Left ventricle myocardium inferior (tissue), 1 donor: Measurements from ENCODE around the gene SLC25A19. TPM values are rescaled to one million over a fixed set of nuclear protein-coding genes. Genes with fewer than 3 reads are reported as not detected.
"Not testable (repeated sequence)": the region's sequence is repeated elsewhere in the genome, so short reads cannot be mapped to it uniquely, and the experiment has no call there.

Source experiments
- DNase-seq: peaks from one replicate; pipeline ENCODE4 v3.0.0-alpha.2; 2020
- H3K27ac ChIP-seq: fragments of 200-600 bp; replicated peaks from 2 replicates; pipeline ENCODE4 v1.8.0; 2021
- H3K27me3 ChIP-seq: fragments of 200-600 bp; 2 replicates; pipeline ENCODE4 v1.8.0; 2021; ENCODE audit warnings: low read depth
- H3K36me3 ChIP-seq: fragments of 200-600 bp; 2 replicates; pipeline ENCODE4 v1.8.0; 2021
- H3K4me1 ChIP-seq: fragments of 200-600 bp; 2 replicates; pipeline ENCODE4 v1.8.0; 2021
- H3K4me3 ChIP-seq: fragments of 200-600 bp; 2 replicates; pipeline ENCODE4 v1.8.0; 2021; ENCODE audit warnings: mild to moderate bottlenecking, moderate library complexity
- H3K9me3 ChIP-seq: fragments of 200-600 bp; replicated peaks from 2 replicates; pipeline ENCODE4 v1.8.0; 2021
- intact Hi-C: fragments of 100-400 bp; cut with micrococcal nuclease; formaldehyde crosslinking; loops from one replicate; pipeline ENCODE4 v1.11.0; 2022
- total RNA-seq: library from RNA; stranded (reverse); fragmentation: NEBNext Ultra II Directional; extraction: Animal tissue kit (Norgen Biotek cat#: 25700); gene quantifications from one replicate; pipeline ENCODE4 v1.2.1, GENCODE V29; 2021
- TF ChIP-seq, protein P1 (sequence below): fragments of 200-600 bp; IDR thresholded peaks from 2 replicates; pipeline ENCODE4 v1.8.0; 2021; ENCODE audit warnings: antibody characterized with exemption, mild to moderate bottlenecking, borderline replicate concordance
- donor health status: DM: no; HTN: yes; CAD: no; lungs with severe emphysema.

Gene SLC25A19
- total RNA-seq, 1 donor from 2014 or later = 16.0 TPM

DNA sequence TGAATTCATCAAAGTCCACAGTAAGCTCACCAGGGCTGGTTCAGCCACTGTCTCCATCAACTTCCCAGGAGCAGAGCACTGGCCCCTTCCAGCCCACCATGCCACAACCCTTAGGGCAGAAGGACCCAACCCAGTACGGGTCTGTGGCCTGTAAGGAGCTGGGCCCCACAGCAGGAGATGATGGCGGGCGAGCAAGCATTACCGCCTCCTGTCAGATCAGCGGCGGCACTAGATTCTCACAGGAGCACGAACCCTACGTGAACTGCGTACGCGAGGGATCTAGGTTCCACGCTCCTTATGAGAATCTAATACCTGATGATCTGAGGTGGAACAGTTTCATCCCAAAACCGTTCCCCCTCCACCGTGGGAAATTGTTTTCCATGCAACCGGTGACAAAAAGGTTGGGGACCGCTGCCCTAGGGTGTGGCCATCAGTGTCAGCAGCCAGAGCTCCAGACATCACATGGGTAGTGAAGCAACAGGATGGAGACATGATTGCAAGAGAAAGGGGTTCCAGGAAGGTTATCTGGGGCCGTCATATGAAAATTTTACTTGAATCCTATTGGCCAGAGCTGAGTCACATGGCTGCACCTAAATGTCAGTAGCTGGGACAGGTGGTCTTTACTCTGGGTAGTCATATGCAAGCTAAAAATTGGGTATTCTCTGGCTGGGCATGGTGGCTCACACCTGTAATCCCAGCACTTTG lies 12.4 kb upstream of the SLC25A19 start:
- H3K27ac ChIP-seq = no peak overlapping the region
- TF ChIP-seq, protein P1, sequence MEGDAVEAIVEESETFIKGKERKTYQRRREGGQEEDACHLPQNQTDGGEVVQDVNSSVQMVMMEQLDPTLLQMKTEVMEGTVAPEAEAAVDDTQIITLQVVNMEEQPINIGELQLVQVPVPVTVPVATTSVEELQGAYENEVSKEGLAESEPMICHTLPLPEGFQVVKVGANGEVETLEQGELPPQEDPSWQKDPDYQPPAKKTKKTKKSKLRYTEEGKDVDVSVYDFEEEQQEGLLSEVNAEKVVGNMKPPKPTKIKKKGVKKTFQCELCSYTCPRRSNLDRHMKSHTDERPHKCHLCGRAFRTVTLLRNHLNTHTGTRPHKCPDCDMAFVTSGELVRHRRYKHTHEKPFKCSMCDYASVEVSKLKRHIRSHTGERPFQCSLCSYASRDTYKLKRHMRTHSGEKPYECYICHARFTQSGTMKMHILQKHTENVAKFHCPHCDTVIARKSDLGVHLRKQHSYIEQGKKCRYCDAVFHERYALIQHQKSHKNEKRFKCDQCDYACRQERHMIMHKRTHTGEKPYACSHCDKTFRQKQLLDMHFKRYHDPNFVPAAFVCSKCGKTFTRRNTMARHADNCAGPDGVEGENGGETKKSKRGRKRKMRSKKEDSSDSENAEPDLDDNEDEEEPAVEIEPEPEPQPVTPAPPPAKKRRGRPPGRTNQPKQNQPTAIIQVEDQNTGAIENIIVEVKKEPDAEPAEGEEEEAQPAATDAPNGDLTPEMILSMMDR = no peak

DNA sequence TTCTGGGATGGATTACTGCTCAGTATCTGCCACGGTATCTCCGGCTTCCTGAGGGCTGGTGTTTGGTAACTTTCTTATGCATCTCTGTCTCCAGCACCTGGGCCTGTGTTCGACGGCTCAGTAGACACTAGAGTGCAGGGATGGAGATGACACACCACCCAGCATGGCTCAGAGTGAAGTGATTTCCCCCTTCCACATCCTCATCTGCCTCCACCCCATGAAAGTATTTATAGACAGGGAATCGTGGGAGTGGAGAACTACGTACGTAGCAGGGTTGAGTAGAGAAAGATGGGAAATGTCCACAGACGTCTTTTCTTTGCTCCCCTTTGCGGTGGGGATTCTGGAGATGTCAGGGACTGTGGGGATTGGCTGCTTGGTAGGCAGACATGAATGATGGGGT lies 11.8 kb upstream of the SLC25A19 start:
- Histone ChIP-seq H3K27me3 (no peaks in the 10 kb centered on the region), H3K9me3 (no peaks in the 10 kb centered on the region), H3K4me1 (no peaks in the 10 kb centered on the region), H3K36me3 (no peaks in the 10 kb centered on the region), H3K4me3 (no peak overlapping the region), H3K27ac (no peak overlapping the region)
- intact Hi-C loops = no loop called here
- DNase-seq = no peak
- TF ChIP-seq, protein P1 = no peak

More for the DNA sequence above, 12.4 kb upstream of the SLC25A19 start:
- no peaks in the 10 kb centered on the region for H3K36me3 ChIP-seq
- no peak for DNase-seq
- intact Hi-C loops = no loop called here
- H3K9me3 ChIP-seq = no peaks in the 10 kb centered on the region
- H3K4me3 ChIP-seq = no peak overlapping the region
- no peaks in the 10 kb centered on the region for H3K4me1 ChIP-seq
- no peaks in the 10 kb centered on the region for H3K27me3 ChIP-seq

DNA sequence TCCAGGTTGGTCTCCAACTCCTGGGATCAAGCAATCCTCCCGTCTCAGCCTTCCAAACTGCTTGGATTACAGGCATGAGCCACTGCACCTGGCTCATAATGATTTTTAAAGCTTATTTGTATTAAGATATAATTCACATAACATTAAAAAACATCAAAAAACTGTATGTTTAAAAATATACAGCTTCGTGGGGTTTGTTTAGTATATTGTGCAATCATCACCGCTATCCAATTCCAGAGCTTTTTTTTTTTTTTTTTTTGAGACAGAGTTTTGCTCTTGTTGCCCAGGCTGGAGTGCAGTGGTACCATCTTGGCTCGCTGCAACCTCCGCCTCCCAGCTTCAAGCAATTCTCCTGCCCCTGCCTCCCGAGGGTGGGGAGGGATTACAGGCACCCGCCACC lies 11.0 kb upstream of the SLC25A19 start:
- Histone ChIP-seq H3K27me3 (no peaks in the 10 kb centered on the region), H3K9me3 (no peaks in the 10 kb centered on the region), H3K4me3 (no peak overlapping the region), H3K4me1 (no peaks in the 10 kb centered on the region), H3K36me3 (no peaks in the 10 kb centered on the region), H3K27ac (no peak overlapping the region)
- no peak for DNase-seq
- intact Hi-C loops = no loop called here
- TF ChIP-seq, protein P1 = no peak

DNA sequence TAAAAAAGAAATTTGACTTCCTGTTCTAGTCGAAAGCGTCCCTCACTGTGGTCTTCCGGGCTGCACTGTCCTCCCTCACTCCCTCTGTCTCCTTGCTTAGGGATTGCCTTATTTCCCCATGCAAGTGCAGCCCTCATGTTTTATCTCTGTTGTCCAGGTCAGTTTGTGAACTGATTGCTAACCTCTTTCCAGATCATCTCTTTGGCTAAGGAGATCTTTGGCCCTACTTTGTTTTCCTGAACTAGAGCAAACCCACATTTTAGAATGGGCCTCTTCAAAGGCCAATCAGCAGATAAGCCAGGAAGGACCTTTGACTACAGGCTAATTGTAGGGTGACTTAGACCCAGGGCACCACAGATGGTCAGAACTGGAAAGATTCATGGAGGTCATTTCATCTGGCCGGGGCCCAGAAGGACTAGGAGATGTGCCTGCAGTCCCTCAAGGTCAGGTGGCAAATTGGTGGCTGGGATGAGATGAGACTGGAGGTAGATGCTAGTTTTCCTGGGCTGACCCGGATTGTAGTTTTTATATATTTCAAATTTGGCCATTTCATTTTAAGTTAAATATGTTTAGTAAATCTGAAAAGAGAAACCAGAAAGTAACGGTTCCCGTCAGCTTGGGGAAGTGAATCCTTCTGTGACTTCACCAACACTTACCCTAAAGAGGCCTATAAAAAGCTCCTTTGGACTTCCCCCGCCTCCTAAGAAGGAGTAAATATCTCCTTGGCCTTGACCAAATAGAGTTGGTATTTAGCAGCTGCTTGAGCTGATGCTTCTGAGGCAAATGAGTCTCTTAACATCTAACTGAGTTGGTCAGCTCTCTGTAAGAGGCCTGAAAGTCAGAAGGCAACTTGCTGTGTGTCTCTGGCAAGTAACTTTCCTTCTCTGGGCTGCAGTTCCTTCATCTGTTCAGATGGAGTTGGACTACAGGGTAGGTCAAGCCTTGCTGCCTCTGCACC lies 6.2 kb upstream of the SLC25A19 start:
- no peaks in the 10 kb centered on the region for H3K27me3 ChIP-seq
- peak overlapping the region; percentile 60 for H3K27ac ChIP-seq
- H3K4me3 ChIP-seq = no peak overlapping the region
- TF ChIP-seq, protein P1 = no peak
- H3K9me3 ChIP-seq = no peaks in the 10 kb centered on the region
- no peak for DNase-seq
- H3K36me3 ChIP-seq = no peaks in the 10 kb centered on the region
- no peaks in the 10 kb centered on the region for H3K4me1 ChIP-seq
- intact Hi-C loops = no loop called here

DNA sequence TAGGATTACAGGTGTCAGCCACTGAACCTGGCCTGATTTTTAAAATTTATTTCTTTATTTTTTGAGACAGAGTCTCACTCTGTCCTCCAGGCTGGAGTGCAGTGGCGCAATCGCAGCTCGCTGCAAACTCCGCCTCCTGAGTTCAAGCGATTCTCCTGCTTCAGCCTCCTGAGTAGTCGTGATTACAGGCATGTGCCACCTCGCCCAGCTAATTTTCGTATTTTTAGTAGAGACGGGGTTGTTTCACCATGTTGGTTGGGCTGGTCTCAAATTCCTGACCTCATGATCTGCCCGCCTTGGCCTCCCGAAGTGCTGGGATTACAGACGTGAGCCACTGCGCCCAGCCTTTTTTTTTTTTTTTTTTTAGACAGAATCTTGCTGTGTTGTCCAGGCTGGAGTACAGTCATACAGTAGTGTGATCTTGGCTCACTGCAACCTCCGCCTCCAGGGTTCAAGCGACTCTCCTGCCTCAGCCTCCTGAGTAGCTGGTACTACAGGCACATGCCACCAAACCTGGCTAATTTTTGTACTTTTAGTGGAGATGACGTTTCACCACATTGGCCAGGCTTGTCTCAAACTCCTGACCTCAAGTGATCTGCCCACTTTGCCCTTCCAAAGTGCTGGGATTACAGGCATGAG lies 3.7 kb upstream of the SLC25A19 start:
- H3K27ac ChIP-seq = not testable (repeated sequence)

More for the DNA sequence above, 3.7 kb upstream of the SLC25A19 start:
- H3K36me3 ChIP-seq, H3K27me3 ChIP-seq, intact Hi-C loops, H3K9me3 ChIP-seq, H3K4me3 ChIP-seq: not testable (repeated sequence)
- peak; percentile 26 for DNase-seq
- peaks cover 17% of the 10 kb centered on the region for H3K4me1 ChIP-seq
